ENCODE measurements around the gene AMPD2. TPM values are rescaled to one million over a fixed set of nuclear protein-coding genes. Genes with fewer than 3 reads are reported as not detected.

Gene AMPD2
- total and polyA plus RNA-seq, 4 donors, result 19.2 to 87.4 (median 22.7) TPM

- Histone ChIP-seq H3K4me3 (ENCODE audit: low read depth in 1 of 3, low read length in 3 of 3) (no peak overlapping the region), H3K9ac (ENCODE audit: low read depth in 1 of 2, low read length in 2 of 2) (no peak overlapping the region), H3K36me3 (ENCODE audit: control insufficient read depth in 4 of 4, insufficient read depth in 3 of 4, low read depth in 1 of 4, low read length in 3 of 4) (peaks cover 15 to 61% (median 26%) of the 10 kb centered on the region in 4 donors), H3K27ac (ENCODE audit: low read depth in 1 of 2, low read length in 2 of 2) (no peak overlapping the region), H3K4me1 (ENCODE audit: control insufficient read depth in 4 of 4, insufficient read depth in 4 of 4, low read length in 3 of 4) (peaks cover 0 to 7% (median 3%) of the 10 kb centered on the region in 4 donors), H3K27me3 (ENCODE audit: control insufficient read depth in 4 of 4, insufficient read depth in 4 of 4, low read length in 3 of 4) (no peaks in the 10 kb centered on the region), H3K9me3 (ENCODE audit: control insufficient read depth in 4 of 4, low read length in 3 of 4) (no peaks in the 10 kb centered on the region)
- TF ChIP-seq HNF4G (IDR thresholded peaks at IDR 0.05) (no peak), FOXA2 (IDR thresholded peaks at IDR 0.05) (no peak), NR2F2 (IDR thresholded peaks at IDR 0.05) (no peak), MAX (IDR thresholded peaks at IDR 0.05) (no peak), GABPA (IDR thresholded peaks at IDR 0.05 in 1 of 2, conservative IDR thresholded peaks at IDR 0.05 in 1 of 2) (no peak), HNF4A (conservative IDR thresholded peaks at IDR 0.05) (no peak), YY1 (IDR thresholded peaks at IDR 0.05) (no peak), ATF3 (IDR thresholded peaks at IDR 0.05) (no peak), RXRA (IDR thresholded peaks at IDR 0.05) (no peak)
- TF ChIP-seq, protein P1, sequence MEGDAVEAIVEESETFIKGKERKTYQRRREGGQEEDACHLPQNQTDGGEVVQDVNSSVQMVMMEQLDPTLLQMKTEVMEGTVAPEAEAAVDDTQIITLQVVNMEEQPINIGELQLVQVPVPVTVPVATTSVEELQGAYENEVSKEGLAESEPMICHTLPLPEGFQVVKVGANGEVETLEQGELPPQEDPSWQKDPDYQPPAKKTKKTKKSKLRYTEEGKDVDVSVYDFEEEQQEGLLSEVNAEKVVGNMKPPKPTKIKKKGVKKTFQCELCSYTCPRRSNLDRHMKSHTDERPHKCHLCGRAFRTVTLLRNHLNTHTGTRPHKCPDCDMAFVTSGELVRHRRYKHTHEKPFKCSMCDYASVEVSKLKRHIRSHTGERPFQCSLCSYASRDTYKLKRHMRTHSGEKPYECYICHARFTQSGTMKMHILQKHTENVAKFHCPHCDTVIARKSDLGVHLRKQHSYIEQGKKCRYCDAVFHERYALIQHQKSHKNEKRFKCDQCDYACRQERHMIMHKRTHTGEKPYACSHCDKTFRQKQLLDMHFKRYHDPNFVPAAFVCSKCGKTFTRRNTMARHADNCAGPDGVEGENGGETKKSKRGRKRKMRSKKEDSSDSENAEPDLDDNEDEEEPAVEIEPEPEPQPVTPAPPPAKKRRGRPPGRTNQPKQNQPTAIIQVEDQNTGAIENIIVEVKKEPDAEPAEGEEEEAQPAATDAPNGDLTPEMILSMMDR (IDR thresholded peaks at IDR 0.05; ENCODE audit: low read depth, low read length, missing input control), result no peak
- DNase-seq (ENCODE audit: low spot score), result no peak
- WGBS, result 86% methylated on average over 23 of the region's 23 CpGs
Observed at GRCh38 chr1:109628540-109629321, 9.1 kb downstream of the AMPD2 start.

DNA sequence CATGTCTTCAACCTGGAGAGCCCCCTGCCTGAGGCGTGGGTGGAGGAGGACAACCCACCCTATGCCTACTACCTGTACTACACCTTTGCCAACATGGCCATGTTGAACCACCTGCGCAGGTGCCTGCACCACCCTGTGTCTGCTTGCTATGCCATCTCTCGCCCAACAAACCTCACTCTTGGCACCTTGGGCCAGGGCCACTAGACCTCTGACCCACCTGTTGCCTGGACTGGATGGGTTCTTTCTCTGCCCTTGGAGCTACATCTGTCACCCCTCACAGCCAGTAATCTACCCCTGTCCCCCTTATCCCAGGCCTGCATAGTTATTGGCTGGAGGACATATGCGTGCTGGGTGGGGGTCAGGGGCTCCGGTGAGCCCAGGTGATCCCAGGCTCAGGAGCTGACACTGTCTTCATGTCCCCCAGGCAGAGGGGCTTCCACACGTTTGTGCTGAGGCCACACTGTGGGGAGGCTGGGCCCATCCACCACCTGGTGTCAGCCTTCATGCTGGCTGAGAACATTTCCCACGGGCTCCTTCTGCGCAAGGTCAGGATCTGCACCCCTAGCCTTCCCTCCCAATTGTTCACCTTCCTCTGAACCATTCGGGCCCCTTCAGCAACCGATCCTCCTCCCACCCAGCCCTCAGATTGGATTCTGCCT is 9.9 kb downstream of the AMPD2 start:
- DNase-seq (ENCODE audit: low spot score), result no peak
- 88% methylated on average over 10 of the region's 10 CpGs for WGBS
- Histone ChIP-seq H3K9me3 (ENCODE audit: control insufficient read depth in 4 of 4, low read length in 3 of 4) (no peaks in the 10 kb centered on the region), H3K4me1 (ENCODE audit: control insufficient read depth in 4 of 4, insufficient read depth in 4 of 4, low read length in 3 of 4) (peaks cover 0 to under 1% (median 0%) of the 10 kb centered on the region in 4 donors), H3K27me3 (ENCODE audit: control insufficient read depth in 4 of 4, insufficient read depth in 4 of 4, low read length in 3 of 4) (no peaks in the 10 kb centered on the region), H3K9ac (ENCODE audit: low read depth in 1 of 2, low read length in 2 of 2) (no peak overlapping the region), H3K4me3 (ENCODE audit: low read depth in 1 of 3, low read length in 3 of 3) (no peak overlapping the region), H3K27ac (ENCODE audit: low read depth in 1 of 2, low read length in 2 of 2) (no peak overlapping the region), H3K36me3 (ENCODE audit: control insufficient read depth in 4 of 4, insufficient read depth in 3 of 4, low read depth in 1 of 4, low read length in 3 of 4) (peaks cover 15 to 61% (median 26%) of the 10 kb centered on the region in 4 donors)
- TF ChIP-seq, protein P1 (IDR thresholded peaks at IDR 0.05; ENCODE audit: low read depth, low read length, missing input control), result no peak
- TF ChIP-seq RXRA (IDR thresholded peaks at IDR 0.05) (no peak), SP1 (IDR thresholded peaks at IDR 0.05) (no peak), TAF1 (conservative IDR thresholded peaks at IDR 0.05) (no peak), RAD21 (IDR thresholded peaks at IDR 0.05) (no peak), ATF3 (IDR thresholded peaks at IDR 0.05) (no peak), HNF4A (conservative IDR thresholded peaks at IDR 0.05) (no peak), NR2F2 (IDR thresholded peaks at IDR 0.05) (no peak), MAX (IDR thresholded peaks at IDR 0.05) (no peak), FOXA2 (IDR thresholded peaks at IDR 0.05) (no peak)

Data from liver (tissue), 9 donors.